Osteoblast (primary cell): Measurements from ENCODE around the gene RNF215. TPM values are rescaled to one million over a fixed set of nuclear protein-coding genes. Genes with fewer than 3 reads are reported as not detected.

Experiments
- DNase-seq: peaks from one replicate; pipeline ENCODE4 v3.0.0; 2011; ENCODE audit warnings: low spot score, mixed read lengths; ENCODE audit not compliant: insufficient read length; ENCODE audit errors: missing footprints
- H2AFZ ChIP-seq: 2 replicates; pipeline ENCODE4 v1.6.0; 2011; ENCODE audit warnings: mild to moderate bottlenecking, low read length
- H3K27ac ChIP-seq: 2 replicates; pipeline ENCODE4 v1.5.1; 2011; ENCODE audit warnings: mild to moderate bottlenecking, low read depth, low read length, moderate library complexity
- H3K27me3 ChIP-seq: 2 replicates; pipeline ENCODE4 v1.6.0; 2012; ENCODE audit warnings: mild to moderate bottlenecking, control low read depth, inconsistent platforms, low read length, moderate library complexity; ENCODE audit not compliant: insufficient read depth
- H3K36me3 ChIP-seq: 2 replicates; pipeline ENCODE4 v1.5.1; 2011; ENCODE audit warnings: mild to moderate bottlenecking, low read length, control low read depth, moderate library complexity; ENCODE audit not compliant: insufficient read depth
- H3K4me1 ChIP-seq: 2 replicates; pipeline ENCODE4 v1.5.1; 2011; ENCODE audit warnings: mild to moderate bottlenecking, low read length, control low read depth, moderate library complexity; ENCODE audit not compliant: insufficient read depth
- H3K4me2 ChIP-seq: 2 replicates; pipeline ENCODE4 v1.6.0; 2011; ENCODE audit warnings: mild to moderate bottlenecking, low read length; ENCODE audit not compliant: insufficient read depth
- H3K4me3 ChIP-seq: fragments of 200-600 bp; sonication (generic); 3 replicates; pipeline ENCODE4 v1.5.1; 2012; ENCODE audit warnings: mild to moderate bottlenecking, low read length, inconsistent platforms; ENCODE audit not compliant: insufficient read depth
- H3K79me2 ChIP-seq: 2 replicates; pipeline ENCODE4 v1.6.0; 2012; ENCODE audit warnings: mild to moderate bottlenecking, low read length, control low read depth, inconsistent platforms; ENCODE audit not compliant: insufficient read depth
- H3K9me3 ChIP-seq: 2 replicates; pipeline ENCODE4 v1.5.1; 2011; ENCODE audit warnings: low read depth, low read length, control low read depth
- H4K20me1 ChIP-seq: 2 replicates; pipeline ENCODE4 v1.6.0; 2012; ENCODE audit warnings: mild to moderate bottlenecking, low read length, control low read depth; ENCODE audit not compliant: insufficient read depth
- total RNA-seq: library from RNA; depleted of rRNA; stranded (reverse); fragments of >200 nt; gene quantifications from 2 replicates; pipeline ENCODE4 v1.2.3, GENCODE V29; 2012
- TF ChIP-seq, protein P1 (sequence below): IDR thresholded peaks from 2 replicates; pipeline ENCODE4 v1.5.1; 2011; ENCODE audit warnings: mild to moderate bottlenecking, low read depth, low read length, moderate library complexity; ENCODE audit errors: extremely low read depth

RNF215 gene
- total RNA-seq, 1 donor, result 20.6 TPM

- Histone ChIP-seq H3K27ac (no peak overlapping the region), H3K4me1 (peaks cover 17% of the 10 kb centered on the region), H2AFZ (no peak overlapping the region), H4K20me1 (peaks cover 42% of the 10 kb centered on the region), H3K9me3 (no peaks in the 10 kb centered on the region), H3K27me3 (no peaks in the 10 kb centered on the region), H3K36me3 (peaks cover 34% of the 10 kb centered on the region), H3K4me2 (peak overlapping the region; percentile 92), H3K4me3 (no peak overlapping the region), H3K79me2 (peaks cover 66% of the 10 kb centered on the region)
- TF ChIP-seq, protein P1, sequence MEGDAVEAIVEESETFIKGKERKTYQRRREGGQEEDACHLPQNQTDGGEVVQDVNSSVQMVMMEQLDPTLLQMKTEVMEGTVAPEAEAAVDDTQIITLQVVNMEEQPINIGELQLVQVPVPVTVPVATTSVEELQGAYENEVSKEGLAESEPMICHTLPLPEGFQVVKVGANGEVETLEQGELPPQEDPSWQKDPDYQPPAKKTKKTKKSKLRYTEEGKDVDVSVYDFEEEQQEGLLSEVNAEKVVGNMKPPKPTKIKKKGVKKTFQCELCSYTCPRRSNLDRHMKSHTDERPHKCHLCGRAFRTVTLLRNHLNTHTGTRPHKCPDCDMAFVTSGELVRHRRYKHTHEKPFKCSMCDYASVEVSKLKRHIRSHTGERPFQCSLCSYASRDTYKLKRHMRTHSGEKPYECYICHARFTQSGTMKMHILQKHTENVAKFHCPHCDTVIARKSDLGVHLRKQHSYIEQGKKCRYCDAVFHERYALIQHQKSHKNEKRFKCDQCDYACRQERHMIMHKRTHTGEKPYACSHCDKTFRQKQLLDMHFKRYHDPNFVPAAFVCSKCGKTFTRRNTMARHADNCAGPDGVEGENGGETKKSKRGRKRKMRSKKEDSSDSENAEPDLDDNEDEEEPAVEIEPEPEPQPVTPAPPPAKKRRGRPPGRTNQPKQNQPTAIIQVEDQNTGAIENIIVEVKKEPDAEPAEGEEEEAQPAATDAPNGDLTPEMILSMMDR, result no peak
- DNase-seq, result no peak
These were observed 32.6 kb downstream of the RNF215 start for GRCh38 chr22:30354644-30355043.

GRCh38 chr22:30351226-30351625 lies 36.0 kb downstream of the RNF215 start:
- Histone ChIP-seq H2AFZ (no peak overlapping the region), H3K36me3 (peaks cover 61% of the 10 kb centered on the region), H3K4me2 (no peak overlapping the region), H3K27ac (no peak overlapping the region), H3K4me3 (no peak overlapping the region), H3K4me1 (peaks cover 17% of the 10 kb centered on the region), H3K9me3 (no peaks in the 10 kb centered on the region), H3K79me2 (peaks cover 91% of the 10 kb centered on the region), H3K27me3 (no peaks in the 10 kb centered on the region), H4K20me1 (peaks cover 53% of the 10 kb centered on the region)
- no peak for DNase-seq
- TF ChIP-seq, protein P1, result no peak

DNA sequence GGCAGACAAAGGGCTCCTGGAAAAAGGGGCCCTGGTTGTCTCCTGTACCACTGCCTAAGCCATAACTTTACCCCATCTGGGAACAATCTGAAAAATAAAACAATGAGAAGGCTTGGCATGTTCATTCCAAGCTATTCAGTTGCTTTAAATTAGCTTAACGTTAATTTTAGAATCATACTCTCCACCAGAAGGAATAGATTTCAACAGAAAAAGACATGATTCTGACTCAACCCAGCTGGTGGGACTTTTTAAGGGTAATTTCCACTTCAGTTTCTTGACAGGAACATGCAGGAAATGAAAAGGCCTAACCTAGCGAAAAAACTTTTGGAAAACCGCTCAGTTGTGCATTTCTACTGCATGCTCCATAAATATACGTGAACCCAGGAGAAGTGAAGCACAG lies 38.4 kb downstream of the RNF215 start:
- Histone ChIP-seq H3K9me3 (no peaks in the 10 kb centered on the region), H3K36me3 (peaks cover 85% of the 10 kb centered on the region), H3K4me2 (no peak overlapping the region), H3K27ac (no peak overlapping the region), H4K20me1 (peaks cover 30% of the 10 kb centered on the region), H3K4me1 (no peaks in the 10 kb centered on the region), H3K79me2 (peaks cover 70% of the 10 kb centered on the region), H2AFZ (no peak overlapping the region), H3K27me3 (no peaks in the 10 kb centered on the region), H3K4me3 (no peak overlapping the region)
- DNase-seq, result no peak
- TF ChIP-seq, protein P1, result no peak

GRCh38 chr22:30348404-30348803 lies 38.8 kb downstream of the RNF215 start:
- H2AFZ ChIP-seq, result no peak overlapping the region
- H4K20me1 ChIP-seq, result peaks cover 27% of the 10 kb centered on the region
- TF ChIP-seq, protein P1, result no peak
- H3K4me1 ChIP-seq, result no peaks in the 10 kb centered on the region
- H3K27ac ChIP-seq, result no peak overlapping the region
- peaks cover 67% of the 10 kb centered on the region for H3K79me2 ChIP-seq
- no peaks in the 10 kb centered on the region for H3K27me3 ChIP-seq
- H3K4me3 ChIP-seq, result no peak overlapping the region
- no peak for DNase-seq
- H3K36me3 ChIP-seq, result peaks cover 89% of the 10 kb centered on the region
- no peaks in the 10 kb centered on the region for H3K9me3 ChIP-seq
- H3K4me2 ChIP-seq, result no peak overlapping the region
